Ovary (tissue), 3 donors: Measurements from ENCODE around the gene TMEM82.

Experiments
- EP300 ChIP-seq: sonication (generic); formaldehyde crosslinking; IDR thresholded peaks from one replicate; pipeline ENCODE4 v1.6.1; 2017; ENCODE audit warnings: antibody characterized with exemption
- TF ChIP-seq, protein P1 (sequence below), 3 donors: fragments of 450-650 bp in 2 of 3; fragments of 200-600 bp in 1 of 3; IDR thresholded peaks; one replicate each; pipeline versions ENCODE4 v1.5.1 to v1.8.0; 2016 to 2022; ENCODE audit warnings: antibody characterized with exemption in 3 of 3, mild to moderate bottlenecking in 1 of 3
- donor health status: DM: no; HTN: no; CAD: no.

- TF ChIP-seq, protein P1, sequence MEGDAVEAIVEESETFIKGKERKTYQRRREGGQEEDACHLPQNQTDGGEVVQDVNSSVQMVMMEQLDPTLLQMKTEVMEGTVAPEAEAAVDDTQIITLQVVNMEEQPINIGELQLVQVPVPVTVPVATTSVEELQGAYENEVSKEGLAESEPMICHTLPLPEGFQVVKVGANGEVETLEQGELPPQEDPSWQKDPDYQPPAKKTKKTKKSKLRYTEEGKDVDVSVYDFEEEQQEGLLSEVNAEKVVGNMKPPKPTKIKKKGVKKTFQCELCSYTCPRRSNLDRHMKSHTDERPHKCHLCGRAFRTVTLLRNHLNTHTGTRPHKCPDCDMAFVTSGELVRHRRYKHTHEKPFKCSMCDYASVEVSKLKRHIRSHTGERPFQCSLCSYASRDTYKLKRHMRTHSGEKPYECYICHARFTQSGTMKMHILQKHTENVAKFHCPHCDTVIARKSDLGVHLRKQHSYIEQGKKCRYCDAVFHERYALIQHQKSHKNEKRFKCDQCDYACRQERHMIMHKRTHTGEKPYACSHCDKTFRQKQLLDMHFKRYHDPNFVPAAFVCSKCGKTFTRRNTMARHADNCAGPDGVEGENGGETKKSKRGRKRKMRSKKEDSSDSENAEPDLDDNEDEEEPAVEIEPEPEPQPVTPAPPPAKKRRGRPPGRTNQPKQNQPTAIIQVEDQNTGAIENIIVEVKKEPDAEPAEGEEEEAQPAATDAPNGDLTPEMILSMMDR (IDR thresholded peaks at IDR 0.05), result no peak
- TF ChIP-seq EP300, result no peak
Observed at GRCh38 chr1:15707239-15707925, 34.9 kb upstream of the TMEM82 start.
